NCI-H1092 (cell line): ENCODE data around the gene TRIM24.
"Not testable (repeated sequence)": the region's sequence is repeated elsewhere in the genome, so short reads cannot be mapped to it uniquely, and the experiment has no call there.

Source experiments
- DNase-seq: peaks from one replicate; lab custom pipeline; 2025; lab: John Stamatoyannopoulos, UW

Gene TRIM24

DNA sequence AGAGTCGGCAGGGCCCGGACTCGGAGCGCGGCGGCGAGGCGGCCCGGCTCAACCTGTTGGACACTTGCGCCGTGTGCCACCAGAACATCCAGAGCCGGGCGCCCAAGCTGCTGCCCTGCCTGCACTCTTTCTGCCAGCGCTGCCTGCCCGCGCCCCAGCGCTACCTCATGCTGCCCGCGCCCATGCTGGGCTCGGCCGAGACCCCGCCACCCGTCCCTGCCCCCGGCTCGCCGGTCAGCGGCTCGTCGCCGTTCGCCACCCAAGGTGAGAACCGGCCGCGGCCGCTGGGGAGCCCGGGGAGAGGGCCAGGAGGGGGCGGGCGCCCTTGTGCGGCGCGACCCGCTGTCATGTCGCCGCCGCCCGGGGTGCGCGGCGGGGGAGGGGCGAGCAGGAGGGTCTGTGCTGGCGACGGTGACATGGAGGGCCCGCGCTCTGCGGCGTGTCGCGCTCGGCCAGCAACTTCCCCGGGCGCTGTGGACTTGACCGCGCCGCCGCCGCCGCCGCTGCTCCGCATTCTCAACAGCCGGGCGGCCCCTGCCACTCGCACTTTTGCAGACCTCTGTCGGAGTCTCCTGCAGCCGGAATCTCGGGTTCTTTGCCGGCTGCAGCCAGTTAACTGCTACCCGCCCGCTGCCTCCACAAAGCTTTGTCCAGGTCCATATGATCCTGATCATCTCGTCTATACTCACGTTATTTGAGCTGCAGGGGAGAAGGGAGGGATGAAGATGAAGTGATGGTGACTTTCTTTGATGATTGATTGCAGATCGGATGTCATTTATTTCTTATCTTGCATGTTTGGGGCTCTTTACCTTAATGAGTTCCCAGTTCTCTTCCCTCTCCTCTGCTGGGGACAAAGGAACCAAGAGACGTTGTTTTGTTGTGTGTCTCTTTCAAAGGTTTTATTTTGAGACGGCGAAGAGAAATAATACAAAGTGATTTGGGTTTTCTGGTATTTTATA, 869 bp downstream of the TRIM24 start:
- DNase-seq = peak; percentile 83

DNA sequence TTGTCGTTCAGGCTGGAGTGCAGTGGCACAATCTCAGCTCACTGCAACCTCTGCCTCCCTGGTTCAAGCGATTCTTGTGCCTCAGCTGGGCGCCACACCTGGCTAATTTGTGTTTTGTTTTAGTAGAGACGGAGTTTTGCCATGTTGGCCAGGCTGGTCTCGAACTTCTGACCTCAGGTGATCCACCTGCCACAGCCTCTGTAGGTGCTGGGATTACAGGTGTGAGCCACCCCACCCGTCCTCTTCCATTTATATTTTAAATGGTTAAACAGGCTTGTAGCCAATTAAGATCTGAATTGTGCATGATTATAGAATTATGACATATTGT, 3.2 kb downstream of the TRIM24 start:
- not testable (repeated sequence) for DNase-seq

DNA sequence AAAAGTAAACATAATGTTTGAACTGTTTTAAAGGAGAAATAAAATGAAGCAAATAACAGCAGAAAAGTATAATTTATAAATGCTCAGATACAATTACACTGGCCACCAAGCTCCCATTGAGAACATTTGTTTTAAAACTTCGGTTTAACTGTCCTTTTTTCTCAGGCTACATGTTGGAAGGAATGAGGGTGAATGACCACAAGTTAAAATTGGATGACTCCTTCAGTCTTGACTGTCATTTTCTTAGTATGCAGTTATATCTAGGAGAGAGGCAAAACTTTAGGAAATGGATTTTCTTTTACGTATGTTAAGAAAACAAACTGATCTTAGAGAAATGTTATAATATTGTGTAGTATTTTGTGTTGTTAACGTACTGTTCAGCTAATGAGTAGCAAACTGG, 5.0 kb downstream of the TRIM24 start:
- no peak for DNase-seq

DNA sequence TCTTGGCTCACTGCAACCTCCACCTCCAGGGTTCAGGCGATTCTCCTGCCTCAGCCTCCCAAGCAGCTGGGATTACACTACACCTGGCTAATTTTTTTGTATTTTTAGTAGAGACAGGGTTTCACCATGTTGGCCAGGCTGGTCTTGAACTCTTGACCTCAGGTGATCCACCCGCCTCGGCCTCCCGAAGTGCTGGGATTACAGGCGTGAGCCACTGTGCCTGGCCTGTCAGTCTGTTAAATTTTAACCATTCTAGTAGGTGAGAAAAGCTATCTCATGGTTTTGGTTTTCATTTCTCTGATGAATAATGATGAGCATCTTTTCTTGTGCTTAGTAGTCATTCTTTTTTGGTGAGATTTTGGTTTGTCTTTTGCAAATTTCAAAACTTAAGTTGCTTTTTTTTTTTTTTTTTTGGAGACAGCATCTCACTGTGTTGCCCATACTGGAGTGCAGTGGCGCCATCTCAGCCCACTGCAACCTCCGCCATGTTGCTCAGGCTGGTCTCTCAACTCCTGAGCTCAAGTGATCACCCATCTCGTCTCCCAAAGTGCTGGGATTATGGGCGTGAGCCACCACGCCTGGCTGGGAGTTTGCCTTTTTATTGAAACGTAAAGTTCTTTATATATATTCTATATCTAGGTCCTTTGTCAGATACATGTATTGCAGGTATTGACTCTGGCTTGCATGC, 6.2 kb downstream of the TRIM24 start:
- DNase-seq = not testable (repeated sequence)

DNA sequence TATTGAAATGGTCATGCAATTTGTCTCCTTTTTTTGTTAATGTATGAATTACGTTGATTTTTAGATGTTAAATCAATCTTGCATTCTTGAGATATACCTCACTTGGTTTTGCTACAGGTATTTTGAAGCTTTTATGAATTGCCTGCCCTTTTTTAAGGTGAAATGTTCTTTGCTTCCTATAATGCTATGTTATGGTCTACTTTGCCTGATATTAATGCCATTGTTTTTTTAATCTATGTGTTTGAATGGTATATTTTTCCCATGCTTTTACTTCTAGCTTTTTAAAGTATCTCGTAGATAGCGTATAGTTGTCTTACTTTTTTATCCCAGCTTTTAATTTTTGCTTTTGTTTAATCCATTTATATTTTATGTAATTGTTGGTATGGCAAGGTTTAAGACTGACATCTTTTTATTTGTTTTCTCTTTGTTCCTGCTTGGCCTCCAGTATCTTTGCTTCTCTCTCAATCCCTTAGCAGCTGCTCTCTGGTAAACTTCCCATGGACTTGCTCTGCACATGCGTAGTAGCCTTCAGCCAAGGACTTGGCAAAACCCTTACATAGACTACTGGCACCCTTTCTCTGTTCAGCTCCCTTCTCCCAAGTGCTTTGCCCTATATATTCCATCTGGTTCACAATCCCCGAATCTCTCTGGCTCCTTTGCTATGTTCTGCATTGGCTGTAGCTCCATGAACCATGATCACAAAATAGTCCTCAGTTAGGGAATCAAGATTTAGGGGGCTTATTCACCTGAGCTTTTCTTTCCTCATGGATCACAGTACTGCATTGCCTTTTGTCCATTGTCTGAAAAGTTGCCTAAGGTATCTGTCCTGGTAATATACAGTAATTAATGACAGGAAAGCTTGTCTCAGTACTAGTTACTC, 8.4 kb downstream of the TRIM24 start:
- no peak for DNase-seq

DNA sequence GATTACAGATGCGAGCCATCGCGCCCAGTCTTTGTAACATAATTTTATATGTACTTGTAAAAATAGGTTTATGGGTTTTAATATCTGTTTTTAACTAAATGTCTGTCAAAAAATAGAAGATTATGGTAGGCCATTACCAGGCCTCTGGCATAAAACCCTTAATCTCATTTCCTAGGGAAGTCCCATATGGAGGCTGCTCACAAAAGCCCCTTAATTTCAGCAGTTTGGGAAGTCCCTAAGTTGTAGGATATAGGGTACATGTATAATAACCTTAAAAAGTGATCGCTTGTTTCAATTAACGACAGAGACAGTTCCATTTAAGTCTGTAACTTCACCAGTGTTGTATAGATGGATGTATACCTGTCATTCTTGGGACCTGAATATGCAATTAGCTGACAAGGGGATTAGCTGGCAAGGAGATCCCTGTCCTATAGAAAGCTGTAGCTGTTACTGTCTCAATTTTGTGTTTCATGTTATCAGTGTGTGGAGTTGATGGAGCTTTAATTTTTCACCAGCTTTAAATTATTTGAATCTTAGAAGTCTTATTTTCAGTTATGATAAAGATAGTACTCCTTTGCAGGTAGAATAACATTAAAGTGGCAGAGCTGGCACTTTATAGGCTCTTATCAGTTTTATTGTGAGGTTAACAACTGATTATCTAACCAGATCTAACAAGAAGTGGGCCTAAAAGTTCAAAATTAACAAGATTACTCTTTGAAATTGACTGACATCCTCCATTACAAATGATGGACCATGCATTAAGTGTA, 10.5 kb downstream of the TRIM24 start:
- DNase-seq = no peak

DNA sequence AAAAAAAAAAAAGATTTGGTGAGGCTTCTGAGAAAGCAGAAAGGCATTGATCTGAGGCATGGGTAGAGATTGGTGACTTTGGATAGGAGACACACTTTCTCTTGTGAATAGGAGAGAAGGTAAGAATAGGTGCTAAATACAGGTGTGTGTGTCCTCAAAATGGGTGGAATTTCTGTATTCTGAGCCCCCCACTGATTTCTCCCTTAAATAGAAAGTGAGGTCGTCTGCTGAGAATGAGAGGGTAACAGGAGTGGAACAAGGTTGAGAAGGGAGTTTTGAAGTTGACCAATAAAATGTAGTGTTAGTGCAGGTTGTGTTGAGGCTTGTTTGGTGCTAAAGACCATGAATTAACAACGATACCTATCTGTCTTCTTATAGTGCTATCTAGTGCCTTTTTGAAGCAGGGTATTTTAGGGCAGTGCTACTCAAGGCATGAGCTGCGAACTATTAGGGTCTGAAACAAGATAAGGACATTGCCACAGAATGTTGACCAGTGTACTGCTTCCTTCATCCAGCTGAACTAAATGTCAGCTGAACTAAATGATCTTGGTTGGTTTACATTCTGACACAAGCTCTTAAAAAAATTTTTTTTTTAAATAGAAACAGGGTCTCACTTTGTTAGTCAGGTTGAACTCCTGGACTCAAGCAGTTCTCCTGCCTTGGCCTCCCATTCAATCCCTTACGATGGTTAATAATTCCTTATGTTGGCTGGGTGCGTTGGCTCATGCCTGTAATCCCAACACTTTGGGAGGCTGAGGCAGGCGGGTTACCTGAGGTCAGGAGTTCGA, 12.4 kb downstream of the TRIM24 start:
- DNase-seq = no peak

DNA sequence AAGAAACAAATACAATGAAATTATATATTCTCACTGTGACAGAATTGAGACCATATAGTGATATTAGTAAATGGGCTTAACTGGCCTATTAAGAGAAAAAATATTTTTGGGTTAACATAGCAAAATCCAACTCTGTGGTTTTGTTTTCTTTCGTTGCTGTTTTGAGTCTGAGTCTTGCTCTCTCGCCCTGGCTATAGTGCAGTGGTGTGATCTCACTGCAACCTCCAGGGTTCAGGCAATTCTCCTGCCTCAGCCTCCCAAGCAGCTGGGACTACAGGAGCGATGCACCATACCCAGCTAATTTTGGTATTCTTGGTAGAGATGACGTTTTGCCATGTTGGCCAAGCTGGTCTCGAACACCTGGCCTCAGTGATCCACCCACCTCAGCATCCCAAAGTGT, 15.3 kb downstream of the TRIM24 start:
- DNase-seq = no peak

DNA sequence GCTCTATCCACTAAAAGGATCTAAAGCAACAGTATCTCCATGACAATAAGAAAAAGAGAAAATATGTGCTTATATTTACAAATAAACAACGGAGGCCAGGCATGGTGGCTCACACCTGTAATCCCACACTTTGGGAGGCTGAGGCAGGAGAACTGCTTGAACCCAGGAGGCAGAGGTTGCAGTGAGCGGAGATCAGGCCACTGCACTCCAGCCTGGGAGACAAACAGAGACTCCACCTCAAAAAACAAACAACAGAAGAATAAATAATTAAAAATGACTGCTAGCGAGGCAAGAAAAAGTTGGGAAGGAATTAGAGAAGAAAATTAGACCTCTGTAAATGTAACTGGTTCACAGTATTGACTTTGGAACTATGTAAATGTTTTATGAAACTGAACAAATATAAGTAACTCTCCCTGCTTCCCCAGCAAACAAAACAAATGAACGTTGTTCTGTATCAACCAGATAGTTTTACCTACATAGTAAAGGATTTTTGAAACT, 17.1 kb downstream of the TRIM24 start:
- no peak for DNase-seq

DNA sequence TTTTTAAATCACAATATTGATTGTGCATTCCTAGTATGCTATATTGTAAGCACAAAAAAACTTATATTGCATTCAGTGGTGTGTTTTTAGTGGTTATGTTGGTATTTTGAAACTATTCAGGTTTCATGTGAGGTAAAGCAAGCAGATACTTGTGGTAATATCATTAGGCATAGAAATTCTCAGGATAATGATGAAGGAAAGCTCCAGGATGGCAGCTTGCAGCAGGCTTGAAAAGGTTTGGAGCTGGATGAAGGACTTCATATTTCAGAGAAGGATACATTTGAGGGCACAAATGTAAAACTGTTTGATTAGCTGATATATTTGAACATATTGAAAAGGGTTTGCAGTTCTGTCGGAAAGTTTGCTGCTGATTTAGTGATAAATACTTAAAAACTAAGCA, 17.5 kb downstream of the TRIM24 start:
- no peak for DNase-seq

DNA sequence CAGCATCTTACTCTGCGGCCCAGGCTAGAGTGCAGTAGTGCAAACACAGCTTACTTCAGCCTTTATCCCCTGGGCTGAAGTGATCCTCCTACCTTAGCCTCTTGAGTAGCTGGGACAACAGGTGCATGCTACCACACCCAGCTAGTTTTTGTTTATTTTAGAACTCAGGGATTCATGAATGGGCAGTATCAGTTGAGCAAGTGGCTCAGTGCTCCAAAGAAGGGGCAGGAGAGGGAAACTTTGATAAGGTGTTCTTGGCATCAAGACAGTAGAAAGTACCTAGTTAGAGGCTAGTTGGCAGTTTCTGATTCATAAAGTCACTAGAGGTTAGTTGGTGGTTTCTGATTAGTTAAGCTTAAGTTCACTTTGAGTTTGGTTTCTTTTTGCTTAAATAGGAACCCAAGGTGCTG, 18.4 kb downstream of the TRIM24 start:
- no peak for DNase-seq

DNA sequence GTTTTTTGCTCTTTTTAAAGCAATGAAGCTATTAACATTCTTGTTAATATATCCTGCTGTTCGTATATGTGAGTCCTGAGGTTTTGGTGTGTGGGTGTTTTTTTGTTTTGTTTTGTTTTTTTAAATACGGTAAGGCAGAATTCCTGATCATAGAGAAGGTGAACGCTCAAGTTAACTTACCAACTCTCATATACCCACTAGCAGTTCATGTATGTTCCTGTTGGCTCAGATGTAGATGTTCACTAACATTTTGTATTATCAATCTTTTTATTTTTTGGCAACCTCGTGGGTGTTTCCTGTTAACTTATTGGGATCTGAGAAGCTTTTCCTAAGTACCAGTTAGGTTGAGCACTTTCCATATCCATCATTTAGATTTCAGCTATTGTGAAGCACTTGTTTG, 20.5 kb downstream of the TRIM24 start:
- no peak for DNase-seq

DNA sequence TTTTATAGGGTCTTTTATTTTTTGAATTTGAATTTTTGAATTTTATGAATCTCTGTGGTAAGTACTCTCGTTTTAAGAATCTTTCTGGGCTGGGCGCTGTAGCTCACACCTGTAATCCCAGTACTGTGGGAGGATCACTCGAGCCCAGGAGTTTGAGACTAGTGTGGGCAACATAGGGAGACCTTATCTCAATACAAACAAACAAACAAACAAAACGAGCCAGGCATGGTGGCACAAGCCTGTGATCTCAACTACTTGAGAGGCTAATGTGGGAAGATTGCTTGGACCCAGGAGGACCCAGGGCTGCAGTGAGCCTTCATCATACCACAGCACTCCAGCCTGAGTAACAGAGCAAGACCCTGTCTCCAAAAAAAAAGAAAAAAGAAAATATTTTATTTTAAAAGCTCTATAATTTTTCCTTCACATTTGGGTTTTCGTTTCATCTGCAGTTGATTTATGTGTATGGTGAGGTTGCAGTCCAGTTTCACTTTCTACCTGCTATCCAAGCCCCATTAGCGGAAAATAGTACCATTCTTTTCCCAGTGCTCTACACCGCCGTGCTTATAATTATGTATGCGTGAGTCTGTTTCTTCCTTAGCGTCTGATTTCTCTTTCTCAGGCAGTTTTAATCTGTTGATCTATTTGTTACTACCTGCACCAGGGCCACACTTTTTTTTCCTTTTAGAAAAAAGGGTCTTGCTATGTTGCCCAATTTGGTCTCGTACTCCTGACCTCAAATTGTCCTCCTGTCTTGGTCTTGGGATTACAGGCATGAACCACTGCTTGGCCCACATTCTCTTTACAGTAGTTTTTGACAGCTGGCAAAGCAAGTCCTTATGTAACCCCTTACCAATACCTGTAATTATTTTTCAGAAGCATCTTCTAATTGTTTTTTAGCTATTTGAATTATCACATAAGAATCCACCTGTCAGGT, 21.7 kb downstream of the TRIM24 start:
- DNase-seq = no peak

DNA sequence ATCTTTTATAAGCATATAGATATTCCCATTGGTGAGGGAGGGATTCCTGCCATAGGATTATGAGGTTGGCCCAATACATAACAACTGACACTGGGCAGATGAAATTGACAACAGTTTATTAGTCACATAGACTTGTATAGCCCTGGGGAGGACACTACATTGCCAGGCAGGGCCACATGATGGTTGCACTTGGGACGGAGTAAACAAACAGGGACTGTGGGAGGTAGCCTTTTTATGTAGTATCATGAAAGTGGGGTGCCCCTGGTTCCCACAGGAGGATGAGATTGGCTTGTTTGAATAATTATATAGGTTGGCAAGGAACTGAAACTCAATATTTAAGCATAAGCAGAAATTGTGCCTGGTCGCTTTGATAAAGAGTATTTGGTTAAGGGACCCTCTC, 23.5 kb downstream of the TRIM24 start:
- no peak for DNase-seq

DNA sequence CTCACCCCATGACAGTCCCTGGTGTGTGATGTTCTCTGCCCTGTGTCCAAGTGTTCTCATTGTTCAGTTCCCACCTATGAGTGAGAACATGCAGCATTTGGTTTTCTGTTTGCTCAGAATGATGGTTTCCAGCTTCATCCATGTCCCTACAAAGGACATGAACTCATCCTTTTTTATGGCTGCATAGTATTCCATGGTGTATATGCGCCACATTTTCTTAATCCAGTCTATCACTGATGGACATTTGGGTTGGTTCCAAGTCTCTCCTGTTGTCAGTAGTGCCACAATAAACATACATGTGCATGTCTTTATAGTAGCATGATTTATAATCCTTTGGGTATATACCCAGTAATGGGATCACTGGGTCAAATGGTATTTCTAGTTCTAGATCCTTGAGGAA, 25.4 kb downstream of the TRIM24 start:
- DNase-seq = not testable (repeated sequence)

DNA sequence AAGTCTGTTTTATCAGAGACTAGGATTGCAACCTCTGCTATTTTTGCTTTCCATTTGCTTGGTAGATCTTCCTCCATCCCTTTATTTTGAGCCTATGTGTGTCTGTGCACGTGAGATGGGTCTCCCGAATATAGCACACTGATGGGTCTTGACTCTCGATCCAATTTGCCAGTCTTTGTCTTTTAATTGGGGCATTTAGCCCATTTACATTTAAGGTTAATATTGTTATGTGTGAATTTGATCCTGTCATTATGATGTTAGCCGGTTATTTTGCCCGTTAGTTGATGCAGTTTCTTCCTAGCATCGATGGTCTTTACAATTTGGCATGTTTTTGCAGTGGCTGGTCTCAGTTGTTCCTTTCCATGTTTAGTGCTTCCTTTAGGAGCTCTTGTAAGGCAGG, 29.1 kb downstream of the TRIM24 start:
- DNase-seq = not testable (repeated sequence)

DNA sequence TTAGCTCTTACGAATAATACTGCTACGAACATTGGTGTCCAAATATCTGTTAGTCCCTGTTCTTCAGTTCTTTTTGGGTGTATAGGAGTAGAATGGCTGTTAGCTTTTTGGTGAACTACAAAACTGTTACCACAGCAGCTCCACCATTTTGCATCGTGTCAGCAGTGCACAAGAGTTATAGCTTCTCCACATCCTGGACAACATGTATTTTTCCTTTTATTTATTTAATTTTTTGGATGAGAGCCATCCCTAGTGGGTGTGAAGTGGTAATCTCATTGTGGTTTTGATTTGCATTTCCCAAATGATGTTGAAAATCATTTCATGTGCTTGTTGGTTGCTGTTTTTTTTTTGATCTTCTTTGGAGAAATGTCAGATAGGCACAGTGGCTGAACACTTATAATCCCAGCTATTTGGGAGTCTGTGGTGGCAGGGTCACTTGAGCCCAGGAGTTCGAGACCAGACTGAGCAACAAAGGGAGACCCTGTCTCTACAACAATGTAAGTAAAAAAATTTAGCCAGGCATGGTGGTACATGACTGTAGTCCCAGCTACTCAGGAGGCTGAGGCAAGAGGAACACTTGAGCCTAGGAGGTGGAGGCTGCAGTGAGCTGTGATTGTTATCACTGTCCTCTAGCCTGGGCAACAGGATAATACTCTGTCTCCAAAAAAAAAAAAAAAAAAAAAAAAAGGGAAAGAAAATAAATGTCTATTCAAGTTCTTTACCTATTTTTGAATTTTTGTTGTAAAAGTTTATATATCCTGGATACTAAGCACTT, 31.7 kb downstream of the TRIM24 start:
- DNase-seq = no peak

DNA sequence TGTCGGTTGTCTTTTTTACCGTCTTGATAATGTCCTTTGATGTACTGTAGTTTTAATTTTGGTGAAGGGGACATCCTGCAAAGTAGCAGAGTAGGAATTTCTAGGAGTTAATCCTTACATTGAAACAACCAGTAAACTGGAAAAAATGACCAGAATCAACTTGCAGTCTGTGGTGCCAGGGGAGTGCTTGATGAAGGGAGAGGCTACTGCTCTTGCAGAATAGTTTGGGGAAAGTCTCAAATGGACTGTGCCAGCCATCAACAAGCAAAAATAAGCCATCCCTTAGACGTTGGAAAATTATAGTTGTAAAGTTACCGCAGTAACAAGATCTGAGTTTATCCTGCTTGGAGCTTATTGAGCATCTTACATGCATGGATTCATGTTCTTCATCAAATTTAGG, 32.4 kb downstream of the TRIM24 start:
- DNase-seq = no peak

DNA sequence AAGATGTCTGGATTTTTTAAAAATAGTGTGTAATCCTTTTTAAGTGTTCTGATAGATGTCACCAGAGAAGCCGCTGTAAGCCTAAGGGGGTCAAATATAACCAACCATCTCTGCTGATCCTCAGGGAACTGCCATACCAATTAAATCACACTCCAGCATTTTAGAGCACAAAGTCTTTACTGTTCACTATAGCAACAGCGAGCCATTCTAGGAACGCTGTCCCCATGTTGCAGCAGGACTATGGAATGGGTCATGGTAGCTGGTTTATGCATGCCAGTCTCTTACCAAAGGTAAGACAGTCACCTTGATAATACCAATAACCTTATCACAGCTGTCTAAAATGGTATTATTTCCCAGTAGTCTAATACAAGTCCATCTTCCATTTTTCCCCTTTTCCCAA, 33.5 kb downstream of the TRIM24 start:
- no peak for DNase-seq
